Ureter (tissue), 1 donor: ENCODE results near the gene SLC38A2. TPM values are rescaled to one million over a fixed set of nuclear protein-coding genes. Genes with fewer than 3 reads are reported as not detected.
A peak's percentile ranks its signal among the peaks of the same experiment; 100 is the strongest.

ENCODE experiments used
- DNase-seq: peaks from one replicate; pipeline ENCODE4 v3.0.0-alpha.2; 2020; ENCODE audit warnings: low spot score
- total RNA-seq: library from RNA; stranded (reverse); gene quantifications from one replicate; pipeline ENCODE4 v1.2.4, GENCODE V29; 2023
- donor health status: DM: yes; HTN: yes; CAD: no.

SLC38A2 gene
- total RNA-seq, 1 donor from 2014 or later: 292 TPM

DNA sequence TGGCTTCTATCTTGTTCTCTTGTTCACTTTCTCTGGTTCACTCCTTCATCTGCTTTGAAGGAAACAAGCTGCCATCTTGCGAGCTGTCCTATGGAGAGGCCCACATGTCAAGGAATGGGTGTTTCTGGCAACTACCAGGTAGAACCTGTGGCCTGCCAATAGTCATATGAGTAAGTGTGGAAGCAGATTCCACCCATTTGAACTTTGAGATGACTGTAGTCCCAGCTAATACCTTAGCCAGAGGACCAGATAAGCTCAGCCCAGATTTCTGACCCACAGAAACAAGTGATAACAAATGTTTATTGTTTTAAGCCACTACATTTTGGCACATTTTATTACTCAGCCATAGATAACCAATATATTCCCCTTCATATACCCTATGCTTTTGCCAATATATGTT, 4.0 kb upstream of the SLC38A2 start:
- DNase-seq: no peak

DNA sequence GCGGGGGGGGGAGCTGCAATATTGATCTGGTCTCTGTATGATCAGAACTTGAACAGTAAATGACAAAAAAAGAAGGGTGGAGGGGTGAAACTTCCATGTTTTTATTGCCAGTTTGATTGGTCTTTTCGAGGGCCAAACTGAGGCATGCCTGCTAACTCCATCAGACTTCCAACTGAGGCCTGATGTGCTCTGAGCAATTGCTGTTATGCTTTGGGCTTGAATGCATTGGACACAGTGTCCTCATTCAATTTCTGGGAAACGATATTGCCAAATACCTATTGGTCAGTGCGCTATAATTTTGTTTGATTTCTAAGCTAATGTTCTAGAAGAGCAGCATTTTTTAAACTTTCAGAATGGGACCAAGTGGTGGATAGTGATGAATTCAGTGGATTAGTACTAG, 2.1 kb upstream of the SLC38A2 start:
- DNase-seq: no peak

DNA sequence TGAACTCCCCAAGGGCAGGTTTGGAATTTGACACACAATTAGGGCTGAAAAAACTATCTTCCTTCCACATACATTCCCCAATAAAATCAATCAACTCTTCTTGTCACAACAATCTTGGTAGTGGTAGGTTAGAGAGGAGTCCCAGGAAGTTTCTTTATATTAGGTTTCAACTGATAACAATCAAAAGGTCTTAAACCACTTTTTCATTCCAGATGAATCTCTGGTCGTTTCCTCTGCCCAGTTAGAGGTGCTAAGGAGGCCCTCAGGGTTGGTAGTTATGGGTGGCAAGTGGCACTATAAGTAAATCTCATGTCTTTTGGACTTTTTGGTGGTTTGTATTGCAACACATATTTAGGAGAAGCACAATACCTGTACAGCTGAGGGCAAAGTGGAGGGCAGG, 1.7 kb upstream of the SLC38A2 start:
- DNase-seq: no peak

GRCh38 chr12:46373301-46374296, 1.0 kb upstream of the SLC38A2 start:
- DNase-seq: peak; percentile 68

- DNase-seq: peak; percentile 81
Observed at GRCh38 chr12:46371718-46372543, 642 bp downstream of the SLC38A2 start.

- DNase-seq: peak; percentile 93
Observed at GRCh38 chr12:46370792-46371717, 1.5 kb downstream of the SLC38A2 start.

GRCh38 chr12:46370380-46370734, 2.2 kb downstream of the SLC38A2 start:
- DNase-seq: no peak

GRCh38 chr12:46369474-46370379, 2.8 kb downstream of the SLC38A2 start:
- no peak for DNase-seq

DNA sequence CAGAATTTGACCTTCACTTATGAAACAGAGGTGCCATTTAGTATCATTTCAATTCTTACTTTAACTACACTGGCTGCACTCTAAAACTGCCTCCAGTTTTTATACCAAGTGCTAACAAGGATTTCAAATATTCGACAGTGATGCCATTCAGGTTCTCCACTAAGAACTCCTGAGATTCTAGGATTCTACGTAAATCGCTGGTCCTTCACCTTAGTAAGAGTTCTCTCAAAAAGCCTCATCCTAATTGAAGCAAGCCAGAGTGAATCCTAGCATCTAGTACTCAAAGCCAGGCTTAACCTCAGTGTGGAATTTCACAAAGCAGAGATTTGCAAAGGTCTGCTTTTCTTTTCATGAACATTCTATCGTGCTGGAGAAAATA, 3.5 kb downstream of the SLC38A2 start:
- no peak for DNase-seq

GRCh38 chr12:46368684-46369083, 3.9 kb downstream of the SLC38A2 start:
- DNase-seq: no peak

GRCh38 chr12:46368138-46368537, 4.4 kb downstream of the SLC38A2 start:
- no peak for DNase-seq

GRCh38 chr12:46367351-46368029, 5.1 kb downstream of the SLC38A2 start:
- no peak for DNase-seq

DNA sequence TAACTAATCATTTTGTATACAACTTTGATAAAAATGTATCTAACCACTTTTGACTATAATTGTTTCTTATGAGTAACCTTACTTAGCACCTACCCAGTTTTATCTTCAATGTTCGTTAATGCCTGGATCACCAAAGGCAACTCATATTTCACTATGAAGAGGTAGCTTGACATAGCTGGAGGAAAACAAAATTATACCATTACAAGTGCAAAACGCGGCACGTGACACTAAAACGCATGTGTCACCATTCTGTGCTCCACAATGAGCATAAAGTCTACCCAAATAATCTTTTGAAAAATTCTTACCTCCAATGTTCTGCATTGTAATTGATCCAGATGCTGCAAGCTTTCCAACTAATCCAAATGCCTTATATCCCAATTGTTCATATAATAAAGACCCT, 5.8 kb downstream of the SLC38A2 start:
- DNase-seq: no peak

- no peak for DNase-seq
Observed at GRCh38 chr12:46365951-46366379, 6.6 kb downstream of the SLC38A2 start.

- DNase-seq: peak; percentile 77
Observed at GRCh38 chr12:46364777-46365580, 7.6 kb downstream of the SLC38A2 start.

- DNase-seq: no peak
Observed at GRCh38 chr12:46364300-46364696, 8.3 kb downstream of the SLC38A2 start.

GRCh38 chr12:46363582-46364299, 8.8 kb downstream of the SLC38A2 start:
- no peak for DNase-seq

- no peak for DNase-seq
Observed at GRCh38 chr12:46362895-46363581, 9.5 kb downstream of the SLC38A2 start.
